ENCODE data around the gene DDX23. TPM values are rescaled to one million over a fixed set of nuclear protein-coding genes. Genes with fewer than 3 reads are reported as not detected.

DDX23 gene
- total RNA-seq, 1 experiment from 2014 or later, result 37.0 TPM

DNA sequence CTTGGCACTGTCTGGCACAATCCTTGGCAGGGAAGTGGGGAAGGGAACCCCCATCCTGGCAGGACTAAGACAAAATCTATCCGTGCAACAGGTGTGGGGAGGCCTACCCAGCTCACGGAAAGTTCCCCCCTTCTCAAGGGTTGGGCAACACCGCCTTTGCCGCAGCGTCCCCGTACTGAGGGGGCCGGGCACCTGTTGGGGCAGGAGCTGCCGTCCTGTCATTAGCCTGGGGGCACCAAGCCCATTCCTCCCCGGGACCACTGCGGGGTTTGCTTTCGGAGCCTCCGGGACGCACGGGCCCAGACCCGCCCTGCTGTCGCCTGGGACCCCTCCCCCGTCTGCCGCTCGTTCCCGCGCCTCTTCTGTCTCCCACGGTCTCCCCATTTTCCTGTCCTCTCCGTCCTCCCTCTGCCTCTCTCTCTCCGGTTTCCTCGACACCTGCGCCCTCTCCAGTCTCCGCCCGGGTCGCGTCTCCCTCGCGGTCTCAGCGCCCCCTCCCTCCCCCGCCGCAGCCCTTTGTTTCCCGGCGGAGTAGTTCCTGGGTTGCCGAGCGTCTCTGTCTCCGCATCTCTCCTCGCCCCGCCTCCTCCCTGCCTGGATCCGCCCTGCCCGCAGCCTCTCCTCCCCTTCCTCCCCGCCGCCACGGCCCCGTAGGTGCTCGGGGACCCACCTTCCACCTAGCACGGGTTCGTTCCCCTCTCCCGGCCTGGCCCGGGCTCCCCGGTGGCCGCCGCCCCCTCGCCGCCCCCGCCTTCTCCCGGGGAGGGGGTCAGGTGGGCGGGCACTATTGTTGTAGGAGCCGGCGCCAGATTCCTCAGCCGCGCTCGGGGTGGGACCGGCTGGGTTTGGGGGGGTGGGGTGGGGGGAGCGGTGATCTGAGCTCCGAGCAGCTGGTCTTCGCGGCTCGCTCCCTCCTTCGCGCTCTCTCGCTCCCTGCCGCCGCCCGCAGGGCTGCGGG is 33.8 kb downstream of the DDX23 start, which contains the start of gene CACNB3:
Gene CACNB3, plus strand, starts transcription at position 624 of the 958 bp plus-strand sequence. CDS start 434 bp downstream, outside the sequence.
- no peak within 1 kb of the TSS for H3K27ac ChIP-seq (ENCODE audit: low read length)
- peak within 1 kb of the TSS; percentile 81; the same call in 1 of the 2 replicates for H2AFZ ChIP-seq (ENCODE audit: low read length)

DNA sequence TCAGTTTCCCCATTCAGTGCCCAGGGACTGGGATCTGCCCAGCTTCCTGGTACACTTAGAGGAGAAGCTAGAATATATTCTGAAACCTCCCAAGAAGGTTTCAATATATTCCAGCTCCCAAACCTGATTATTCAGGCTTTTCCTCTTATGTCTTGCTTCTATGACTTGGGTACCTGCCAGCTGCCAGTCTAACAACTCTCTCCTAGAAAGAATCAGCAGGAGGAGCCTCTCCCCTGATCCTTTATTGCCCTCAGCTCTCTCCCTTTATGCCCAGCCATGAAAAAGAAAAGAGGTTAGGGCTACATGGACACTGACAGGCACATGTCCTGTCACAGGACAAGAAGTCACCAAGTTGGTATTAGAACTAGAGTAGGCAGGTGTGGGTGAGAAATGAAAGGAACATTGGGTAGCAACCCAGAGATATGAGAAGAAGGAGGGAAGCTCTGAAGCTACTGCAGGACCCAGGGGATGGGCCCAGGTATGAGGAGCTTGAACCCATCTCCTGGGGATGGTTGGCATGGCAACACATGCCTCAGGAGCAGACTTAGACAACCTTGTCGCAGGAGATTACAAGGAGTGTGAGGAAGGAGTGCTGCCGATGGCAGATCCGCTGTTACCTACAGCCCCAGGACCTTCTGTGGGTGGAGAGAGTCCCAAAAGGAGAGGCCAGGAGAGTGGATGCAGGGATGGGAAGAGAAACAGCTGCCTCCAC is 35.7 kb downstream of the DDX23 start:
- H3K4me2 ChIP-seq (ENCODE audit: low read depth, low read length, poor library complexity, severe bottlenecking), result peak overlapping the region; percentile 100
- H3K27ac ChIP-seq (ENCODE audit: low read length), result no peak overlapping the region
- 0 out of 2 replicates have a peak, but pooled peaks cover 7% of the 10 kb centered on the region for H3K27me3 ChIP-seq (ENCODE audit: low read length)
- no peaks in the 10 kb centered on the region for H3K9me2 ChIP-seq (replicated peaks; ENCODE audit: insufficient read depth, low read length)
- no peaks in the 10 kb centered on the region for H3K79me2 ChIP-seq (ENCODE audit: low read length)
- no peak overlapping the region for H2AFZ ChIP-seq (ENCODE audit: low read length)
- peaks cover 39% of the 10 kb centered on the region for H3K4me1 ChIP-seq (ENCODE audit: low read length)
- no peak for DNase-seq
- no peaks in the 10 kb centered on the region for H3K9me3 ChIP-seq (ENCODE audit: low read length)
- peak overlapping the region; percentile 81 for H3K9ac ChIP-seq (ENCODE audit: low read length)
- H3K4me3 ChIP-seq (ENCODE audit: low read length), result peak overlapping the region; percentile 87; the same call in 1 of the 2 replicates
- H4K20me1 ChIP-seq (ENCODE audit: insufficient read depth, low read depth, low read length), result 0 out of 2 replicates have a peak, but pooled peaks cover 6% of the 10 kb centered on the region
- H3K36me3 ChIP-seq (ENCODE audit: insufficient read depth, low read length), result no peaks in the 10 kb centered on the region

More for the DNA sequence above, 33.8 kb downstream of the DDX23 start, which contains the start of gene CACNB3:
- Histone ChIP-seq H3K27me3 (ENCODE audit: low read length) (0 out of 2 replicates have a peak, but pooled peaks cover 7% of the 10 kb centered on the region), H3K79me2 (ENCODE audit: low read length) (no peaks in the 10 kb centered on the region), H3K4me1 (ENCODE audit: low read length) (peaks cover 39% of the 10 kb centered on the region), H3K36me3 (ENCODE audit: insufficient read depth, low read length) (no peaks in the 10 kb centered on the region), H3K4me2 (ENCODE audit: low read depth, low read length, poor library complexity, severe bottlenecking) (peak within 1 kb of the TSS; percentile 88), H3K9ac (ENCODE audit: low read length) (peak within 1 kb of the TSS; percentile 72), H3K4me3 (ENCODE audit: low read length) (peak within 1 kb of the TSS; percentile 76), H4K20me1 (ENCODE audit: insufficient read depth, low read depth, low read length) (0 out of 2 replicates have a peak, but pooled peaks cover 6% of the 10 kb centered on the region), H3K9me3 (ENCODE audit: low read length) (no peaks in the 10 kb centered on the region), H3K9me2 (replicated peaks; ENCODE audit: insufficient read depth, low read length) (no peaks in the 10 kb centered on the region)
- peak; percentile 85 for DNase-seq

DNA sequence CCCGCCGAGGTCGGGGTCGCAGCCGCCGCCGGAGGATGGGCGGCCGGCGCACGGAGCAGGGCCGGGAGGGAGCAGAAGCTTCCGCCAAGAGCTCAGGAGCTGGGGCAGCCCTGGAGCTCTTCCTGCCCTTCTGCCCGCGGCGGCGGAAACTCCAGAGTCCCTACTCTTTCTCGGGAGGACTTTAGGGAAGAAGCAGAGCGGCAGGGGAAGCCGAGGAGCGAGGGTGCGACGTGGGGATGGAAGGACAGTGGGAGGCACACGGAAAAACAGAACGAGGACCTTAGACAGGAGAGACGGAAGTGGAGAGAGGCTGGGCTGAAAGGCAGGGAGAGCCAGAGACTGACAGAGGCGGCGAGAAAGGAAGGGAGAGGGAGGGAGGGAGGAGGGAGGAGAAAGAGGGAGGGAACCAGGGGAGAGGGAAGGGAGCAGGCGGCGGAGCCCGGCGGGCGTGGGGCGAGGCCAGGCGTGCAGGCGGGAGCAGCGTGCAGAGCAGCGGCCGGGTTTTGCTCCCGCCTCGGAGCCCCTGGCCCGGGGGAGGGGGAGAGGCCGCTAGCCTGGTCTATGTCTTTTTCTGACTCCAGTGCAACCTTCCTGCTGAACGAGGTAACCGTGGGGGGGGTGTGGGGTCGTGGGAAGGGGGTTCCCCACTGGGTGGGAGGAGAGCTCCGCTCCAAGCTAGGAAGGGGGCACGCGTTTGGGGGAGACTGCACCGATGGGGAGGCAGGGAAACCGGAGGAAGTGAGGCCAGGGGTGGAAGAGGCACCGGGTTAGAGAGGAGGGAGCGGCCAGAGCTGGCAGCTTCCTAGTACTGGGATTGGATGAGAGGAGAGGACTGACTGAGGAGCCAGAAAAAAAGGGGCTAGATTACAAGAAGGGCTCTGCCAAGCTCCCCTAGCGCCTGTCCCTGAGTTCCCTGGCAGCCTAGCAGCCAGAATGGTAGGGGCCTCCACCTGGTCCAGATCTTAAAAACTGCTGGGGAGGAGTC is 36.5 kb downstream of the DDX23 start:
- Histone ChIP-seq H3K4me3 (ENCODE audit: low read length) (peak overlapping the region; percentile 87), H3K4me1 (ENCODE audit: low read length) (peaks cover 39% of the 10 kb centered on the region), H3K27ac (ENCODE audit: low read length) (no peak overlapping the region), H3K9me3 (ENCODE audit: low read length) (no peaks in the 10 kb centered on the region), H3K4me2 (ENCODE audit: low read depth, low read length, poor library complexity, severe bottlenecking) (peak overlapping the region; percentile 100), H3K27me3 (ENCODE audit: low read length) (0 out of 2 replicates have a peak, but pooled peaks cover 7% of the 10 kb centered on the region), H3K9me2 (replicated peaks; ENCODE audit: insufficient read depth, low read length) (no peaks in the 10 kb centered on the region), H3K79me2 (ENCODE audit: low read length) (no peaks in the 10 kb centered on the region), H2AFZ (ENCODE audit: low read length) (peak overlapping the region; percentile 100), H3K36me3 (ENCODE audit: insufficient read depth, low read length) (no peaks in the 10 kb centered on the region), H3K9ac (ENCODE audit: low read length) (peak overlapping the region; percentile 81), H4K20me1 (ENCODE audit: insufficient read depth, low read depth, low read length) (0 out of 2 replicates have a peak, but pooled peaks cover 6% of the 10 kb centered on the region)
- peak; percentile 71 for DNase-seq

DNA sequence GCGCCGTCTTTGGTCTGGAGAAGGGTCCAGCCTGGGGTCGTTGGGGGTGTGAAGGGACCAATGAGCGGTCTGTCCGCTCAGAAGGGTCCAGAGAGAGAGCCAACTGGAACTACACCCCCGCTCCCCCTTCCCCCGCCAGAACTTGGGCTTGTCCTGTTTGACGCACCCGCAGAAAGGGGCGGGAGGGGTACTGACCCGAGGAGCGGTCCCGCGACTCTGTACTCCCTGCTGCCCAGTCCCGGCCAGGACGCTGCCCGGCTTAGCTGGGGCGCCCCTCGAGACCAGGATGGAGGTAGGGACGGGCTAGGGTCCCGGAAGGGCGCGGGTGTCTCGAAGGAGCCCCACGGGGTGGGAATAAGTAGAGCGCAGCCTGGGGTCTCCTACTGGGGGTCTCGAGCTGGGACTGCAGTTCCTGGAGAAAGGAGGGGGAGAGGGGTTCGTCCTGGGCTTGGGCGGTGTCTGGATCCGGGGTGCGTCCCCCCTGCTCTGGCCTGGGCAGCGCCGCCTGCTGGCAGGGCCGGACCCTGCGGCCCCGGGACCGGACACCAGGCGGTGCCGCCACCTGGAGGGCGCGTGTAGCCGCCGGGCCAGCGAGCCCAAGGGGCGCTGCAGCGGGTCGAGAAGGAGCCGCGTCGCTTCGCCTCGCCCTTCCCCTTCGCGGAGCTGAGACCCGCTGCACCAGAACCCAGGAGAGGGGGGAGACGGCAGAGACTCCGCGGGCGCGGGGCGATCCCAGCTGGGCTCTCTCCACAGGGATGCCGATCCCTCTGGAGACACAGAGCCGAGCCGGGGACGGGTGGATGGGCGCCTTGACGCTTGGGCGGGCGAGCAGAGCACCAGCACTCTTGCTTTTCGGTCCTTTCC is 37.5 kb downstream of the DDX23 start:
- peak overlapping the region; percentile 100 for H2AFZ ChIP-seq (ENCODE audit: low read length)
- H3K4me2 ChIP-seq (ENCODE audit: low read depth, low read length, poor library complexity, severe bottlenecking), result peak overlapping the region; percentile 100
- peak; percentile 93 for DNase-seq
- H3K9me2 ChIP-seq (replicated peaks; ENCODE audit: insufficient read depth, low read length), result no peaks in the 10 kb centered on the region
- 0 out of 2 replicates have a peak, but pooled peaks cover 7% of the 10 kb centered on the region for H3K27me3 ChIP-seq (ENCODE audit: low read length)
- peaks cover 39% of the 10 kb centered on the region for H3K4me1 ChIP-seq (ENCODE audit: low read length)
- H3K36me3 ChIP-seq (ENCODE audit: insufficient read depth, low read length), result no peaks in the 10 kb centered on the region
- H3K27ac ChIP-seq (ENCODE audit: low read length), result no peak overlapping the region
- H3K4me3 ChIP-seq (ENCODE audit: low read length), result peak overlapping the region; percentile 87
- 0 out of 2 replicates have a peak, but pooled peaks cover 6% of the 10 kb centered on the region for H4K20me1 ChIP-seq (ENCODE audit: insufficient read depth, low read depth, low read length)
- H3K79me2 ChIP-seq (ENCODE audit: low read length), result no peaks in the 10 kb centered on the region
- no peaks in the 10 kb centered on the region for H3K9me3 ChIP-seq (ENCODE audit: low read length)
- H3K9ac ChIP-seq (ENCODE audit: low read length), result peak overlapping the region; percentile 81

DNA sequence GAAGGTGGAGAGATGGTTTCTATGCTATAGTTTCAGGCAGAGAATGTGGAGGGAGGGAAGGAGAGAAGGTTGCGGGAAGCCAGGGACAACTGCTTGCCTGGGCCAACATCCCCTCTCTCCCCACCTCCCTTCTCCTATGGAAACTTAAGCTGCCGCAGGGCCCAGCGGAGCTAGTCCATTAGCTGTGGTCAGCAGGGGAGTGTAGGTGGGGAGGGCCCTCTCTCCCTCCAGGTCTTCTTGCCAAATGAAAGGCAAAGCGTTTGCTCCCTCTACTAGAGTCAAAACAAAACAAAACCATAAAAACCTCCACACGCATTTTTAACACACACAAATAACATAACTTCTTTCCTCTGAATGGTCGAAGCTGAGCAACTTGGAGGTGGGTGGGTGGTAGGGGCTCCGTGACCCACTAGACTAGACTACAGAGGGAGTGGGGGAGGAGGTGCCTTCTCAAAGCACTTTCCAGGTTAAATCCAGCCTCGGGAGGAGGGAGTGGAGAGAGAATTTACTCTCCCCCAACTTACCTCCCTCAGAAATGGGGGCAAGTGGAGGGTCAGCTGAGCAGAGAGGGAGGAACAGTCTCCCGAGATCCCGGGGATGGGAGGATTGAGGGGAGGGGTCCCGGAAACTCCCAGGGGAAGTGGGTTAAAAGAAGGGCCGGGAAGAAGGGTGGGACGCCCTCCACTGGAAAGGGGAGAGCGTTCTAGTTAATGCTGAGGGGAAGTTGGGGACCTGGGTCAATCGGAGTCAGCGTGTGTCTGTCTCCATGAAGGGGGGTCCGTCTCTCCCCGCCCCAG is 38.3 kb downstream of the DDX23 start:
- peak overlapping the region; percentile 87 for H3K4me3 ChIP-seq (ENCODE audit: low read length)
- peak overlapping the region; percentile 100 for H3K4me2 ChIP-seq (ENCODE audit: low read depth, low read length, poor library complexity, severe bottlenecking)
- no peaks in the 10 kb centered on the region for H3K9me2 ChIP-seq (replicated peaks; ENCODE audit: insufficient read depth, low read length)
- H3K27ac ChIP-seq (ENCODE audit: low read length), result no peak overlapping the region
- no peaks in the 10 kb centered on the region for H3K36me3 ChIP-seq (ENCODE audit: insufficient read depth, low read length)
- H2AFZ ChIP-seq (ENCODE audit: low read length), result peak overlapping the region; percentile 100
- H3K9me3 ChIP-seq (ENCODE audit: low read length), result no peaks in the 10 kb centered on the region
- peaks cover 36% of the 10 kb centered on the region for H3K4me1 ChIP-seq (ENCODE audit: low read length)
- peak overlapping the region; percentile 81 for H3K9ac ChIP-seq (ENCODE audit: low read length)
- H4K20me1 ChIP-seq (ENCODE audit: insufficient read depth, low read depth, low read length), result 0 out of 2 replicates have a peak, but pooled peaks cover 6% of the 10 kb centered on the region
- H3K79me2 ChIP-seq (ENCODE audit: low read length), result no peaks in the 10 kb centered on the region
- DNase-seq, result no peak
- H3K27me3 ChIP-seq (ENCODE audit: low read length), result 0 out of 2 replicates have a peak, but pooled peaks cover 7% of the 10 kb centered on the region

DNA sequence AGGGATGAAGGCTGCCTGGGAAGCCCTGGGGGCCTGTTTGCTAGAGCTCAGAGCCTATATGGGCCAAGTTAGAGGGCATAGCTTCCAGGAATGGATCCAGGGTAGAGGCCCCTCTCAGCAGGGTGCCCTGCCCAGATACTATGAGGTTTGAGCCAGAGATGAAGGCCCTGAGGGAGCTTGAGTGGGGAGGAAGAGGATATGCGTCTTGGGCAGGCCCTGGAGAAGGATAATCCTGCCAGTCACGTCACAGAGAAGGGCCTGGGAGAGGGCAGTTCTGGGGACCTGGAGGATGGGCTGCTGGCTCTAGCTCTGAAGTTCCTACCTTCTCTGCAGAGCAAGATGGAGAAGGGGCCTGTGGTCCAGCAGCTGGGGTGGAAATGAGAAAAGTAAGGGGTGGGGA is 39.6 kb downstream of the DDX23 start:
- Histone ChIP-seq H3K9me3 (ENCODE audit: low read length) (no peaks in the 10 kb centered on the region), H3K4me1 (ENCODE audit: low read length) (peaks cover 28% of the 10 kb centered on the region), H3K4me3 (ENCODE audit: low read length) (no peak overlapping the region), H4K20me1 (ENCODE audit: insufficient read depth, low read depth, low read length) (0 out of 2 replicates have a peak, but pooled peaks cover 6% of the 10 kb centered on the region), H3K27me3 (ENCODE audit: low read length) (0 out of 2 replicates have a peak, but pooled peaks cover 7% of the 10 kb centered on the region), H3K79me2 (ENCODE audit: low read length) (no peaks in the 10 kb centered on the region), H2AFZ (ENCODE audit: low read length) (no peak overlapping the region), H3K9me2 (replicated peaks; ENCODE audit: insufficient read depth, low read length) (no peaks in the 10 kb centered on the region), H3K4me2 (ENCODE audit: low read depth, low read length, poor library complexity, severe bottlenecking) (no peak overlapping the region), H3K36me3 (ENCODE audit: insufficient read depth, low read length) (no peaks in the 10 kb centered on the region), H3K9ac (ENCODE audit: low read length) (no peak overlapping the region), H3K27ac (ENCODE audit: low read length) (no peak overlapping the region)
- no peak for DNase-seq

Measured in Karpas-422 (cell line).